T-cell (primary cell): ENCODE measurements around the gene CPNE4. TPM values are rescaled to one million over a fixed set of nuclear protein-coding genes. Genes with fewer than 3 reads are reported as not detected.

Experiments used
- ATAC-seq, 4 experiments: fragments of 200-7000 bp in 3 of 4; fragments of 150-1000 bp in 1 of 4; cut with Tn5 transposase; replicated peaks in 1 of 4; 1 replicate in 3 of 4; 2 replicates in 1 of 4; pipeline ENCODE4 v1.10.0; 2021; ENCODE audit warnings: moderate library complexity in 3 of 4, mild to moderate bottlenecking in 2 of 4, moderate number of reproducible peaks in 1 of 4
- CTCF ChIA-PET, 2 donors: fragments of 300-600 bp; sonication (Branson Sonifier 250); formaldehyde crosslinking; loops; one replicate each; lab custom pipeline; 2022; ENCODE audit warnings: antibody characterized with exemption in 2 of 2; lab: Charles Lee
- POLR2A ChIA-PET, 2 donors: fragments of 300-600 bp; sonication (Branson Sonifier 250); formaldehyde crosslinking; loops; one replicate each; lab custom pipeline; 2022; ENCODE audit warnings: antibody characterized with exemption in 2 of 2; lab: Charles Lee
- DNase-seq, 35 experiments: peaks; one replicate each; pipeline versions ENCODE4 v3.0.0 to v3.0.0-alpha.2; 2013 to 2023
- H3K27ac ChIP-seq: one replicate; pipeline ENCODE4 v1.5.1; 2013; ENCODE audit warnings: low read length
- H3K27me3 ChIP-seq, 2 experiments: replicated peaks in 1 of 2; 1 replicate in 1 of 2; 2 replicates in 1 of 2; pipeline versions ENCODE4 v1.6.1 to v1.7.0; 2013; ENCODE audit warnings: low read length in 1 of 2, mixed read lengths in 1 of 2; ENCODE audit not compliant: control insufficient read depth in 2 of 2, insufficient read depth in 2 of 2; ENCODE audit errors: extremely low read depth in 1 of 2
- H3K36me3 ChIP-seq, 2 donors: 1 replicate in 1 of 2; 2 replicates in 1 of 2; pipeline versions ENCODE4 v1.6.1 to v1.7.0; 2013; ENCODE audit warnings: low read length in 1 of 2; ENCODE audit not compliant: control insufficient read depth in 2 of 2, insufficient read depth in 1 of 2; ENCODE audit errors: extremely low read depth in 1 of 2
- H3K4me1 ChIP-seq, 2 experiments: 1 replicate in 1 of 2; 2 replicates in 1 of 2; pipeline versions ENCODE4 v1.6.1 to v1.7.0; 2013; ENCODE audit warnings: low read length in 2 of 2, mixed read lengths in 1 of 2; ENCODE audit not compliant: insufficient read depth in 2 of 2, control insufficient read depth in 1 of 2; ENCODE audit errors: extremely low read depth in 1 of 2
- H3K4me3 ChIP-seq, 2 donors: 1 replicate in 1 of 2; 2 replicates in 1 of 2; pipeline versions ENCODE4 v1.5.1 to v1.7.0; 2013; ENCODE audit warnings: mild to moderate bottlenecking in 2 of 2, low read length in 1 of 2, moderate library complexity in 1 of 2; ENCODE audit not compliant: control insufficient read depth in 1 of 2; ENCODE audit errors: extremely low read depth in 1 of 2
- H3K9me3 ChIP-seq: 2 replicates; pipeline ENCODE4 v1.7.0; 2013
- H3K27ac Mint-ChIP-seq, 2 donors: one replicate each; pipeline ENCODE4 v1.8.0; 2020 to 2021; ENCODE audit warnings: mild to moderate bottlenecking in 2 of 2, mixed read lengths in 2 of 2
- H3K27me3 Mint-ChIP-seq, 2 donors: one replicate each; pipeline ENCODE4 v1.8.0; 2021 to 2022; ENCODE audit warnings: mixed read lengths in 2 of 2
- H3K36me3 Mint-ChIP-seq: one replicate; pipeline ENCODE4 v1.8.0; 2021; ENCODE audit warnings: mixed read lengths
- H3K4me1 Mint-ChIP-seq, 3 donors: one replicate each; pipeline ENCODE4 v1.8.0; 2020 to 2022; ENCODE audit warnings: mixed read lengths in 3 of 3, mild to moderate bottlenecking in 1 of 3
- H3K4me3 Mint-ChIP-seq, 3 donors: one replicate each; pipeline ENCODE4 v1.8.0; 2020 to 2022; ENCODE audit warnings: mild to moderate bottlenecking in 3 of 3, mixed read lengths in 3 of 3, moderate library complexity in 3 of 3
- H3K9me3 Mint-ChIP-seq, 3 donors: one replicate each; pipeline ENCODE4 v1.8.0; 2020 to 2022; ENCODE audit warnings: mixed read lengths in 3 of 3
- WGBS: methylation state at CpG from one replicate; pipeline ENCODE4 v1.1.5; 2013; ENCODE audit warnings: missing lambda C conversion rate; ENCODE audit not compliant: insufficient coverage; 5-methylcytosine and 5-hydroxymethylcytosine counted together
- total RNA-seq, 35 experiments: library from RNA in 6 of 35; stranded (reverse) in 6 of 35; fragments of 120-200 nt in 1 of 35; gene quantifications; one replicate each; pipeline versions ENCODE4 v1.2.1 to v1.2.4 and lab custom pipeline; 2013 to 2026

CPNE4 gene
- total RNA-seq, 5 donors from 2014 or later (not counting 1 experiment from before 2014, with no cell fraction given): not detected

- WGBS: no CpG with 5 or more reads among the region's 4 CpGs
- no peak overlapping the region for H3K27ac ChIP-seq
- no peaks in the 10 kb centered on the region for H3K9me3 ChIP-seq
- H3K4me1 Mint-ChIP-seq: peaks cover 0 to 4% (median 0%) of the 10 kb centered on the region in 3 donors
- ATAC-seq (no peak), DNase-seq (no peak)
- no peaks in the 10 kb centered on the region for H3K9me3 Mint-ChIP-seq
- no peaks in the 10 kb centered on the region for H3K36me3 Mint-ChIP-seq
- no peak overlapping the region for H3K27ac Mint-ChIP-seq
- ChIA-PET POLR2A (no interaction called here), CTCF (no interaction called here)
- no peaks in the 10 kb centered on the region for H3K36me3 ChIP-seq
- no peak overlapping the region for H3K4me3 Mint-ChIP-seq
- H3K4me1 ChIP-seq: no peaks in the 10 kb centered on the region
- H3K4me3 ChIP-seq: no peak overlapping the region
- no peaks in the 10 kb centered on the region for H3K27me3 ChIP-seq
- H3K27me3 Mint-ChIP-seq: peaks cover 4 to 16% of the 10 kb centered on the region in 2 donors
These were observed 262.4 kb downstream of the CPNE4 start for GRCh38 chr3:131772269-131773026.

GRCh38 chr3:131762981-131763564 lies 271.7 kb downstream of the CPNE4 start:
- ATAC-seq (no peak), DNase-seq (no peak)
- peaks cover 0 to under 1% of the 10 kb centered on the region in 2 experiments for H3K27me3 ChIP-seq
- no peaks in the 10 kb centered on the region for H3K4me1 Mint-ChIP-seq
- WGBS: no CpG with 5 or more reads among the region's 4 CpGs
- CTCF ChIA-PET: interaction anchor here in 1 of 2 donors (0.9 kb wide), 1 partner anchor 33 kb away, joined by 3 read pairs; no protein-coding TSS in a partner anchor
- no peak overlapping the region for H3K4me3 ChIP-seq
- no peaks in the 10 kb centered on the region for H3K9me3 ChIP-seq
- peaks cover 0 to 6% (median 0%) of the 10 kb centered on the region in 3 donors for H3K9me3 Mint-ChIP-seq
- POLR2A ChIA-PET: no interaction called here
- H3K27ac ChIP-seq: no peak overlapping the region
- no peak overlapping the region for H3K4me3 Mint-ChIP-seq
- no peak overlapping the region for H3K27ac Mint-ChIP-seq
- H3K36me3 Mint-ChIP-seq: no peaks in the 10 kb centered on the region
- H3K4me1 ChIP-seq: no peaks in the 10 kb centered on the region
- H3K27me3 Mint-ChIP-seq: peaks cover 6 to 24% of the 10 kb centered on the region in 2 donors
- no peaks in the 10 kb centered on the region for H3K36me3 ChIP-seq

GRCh38 chr3:131756405-131756804 lies 278.4 kb downstream of the CPNE4 start:
- ATAC-seq (no peak), DNase-seq (no peak)
- Histone ChIP-seq H3K27me3 (peaks cover 0 to 11% of the 10 kb centered on the region in 2 experiments), H3K27ac (no peak overlapping the region), H3K4me1 (no peaks in the 10 kb centered on the region), H3K9me3 (no peaks in the 10 kb centered on the region), H3K4me3 (no peak overlapping the region), H3K36me3 (no peaks in the 10 kb centered on the region)
- H3K4me3 Mint-ChIP-seq: no peak overlapping the region
- H3K27ac Mint-ChIP-seq: no peak overlapping the region
- no peaks in the 10 kb centered on the region for H3K36me3 Mint-ChIP-seq
- H3K27me3 Mint-ChIP-seq: peaks cover 15 to 34% of the 10 kb centered on the region in 2 donors
- 74% methylated on average over 2 of the region's 2 CpGs for WGBS
- no peaks in the 10 kb centered on the region for H3K4me1 Mint-ChIP-seq
- ChIA-PET POLR2A (no interaction called here), CTCF (no interaction called here)
- H3K9me3 Mint-ChIP-seq: peaks cover 2 to 10% (median 5%) of the 10 kb centered on the region in 3 donors

- H3K27me3 Mint-ChIP-seq: peaks cover 19 to 28% of the 10 kb centered on the region in 2 donors
- Histone ChIP-seq H3K9me3 (no peaks in the 10 kb centered on the region), H3K4me3 (no peak overlapping the region), H3K27ac (no peak overlapping the region), H3K36me3 (no peaks in the 10 kb centered on the region), H3K27me3 (peaks cover 0 to 11% of the 10 kb centered on the region in 2 experiments), H3K4me1 (no peaks in the 10 kb centered on the region)
- CTCF ChIA-PET: no interaction called here
- no peak overlapping the region for H3K27ac Mint-ChIP-seq
- peaks cover 2 to 10% (median 5%) of the 10 kb centered on the region in 3 donors for H3K9me3 Mint-ChIP-seq
- ATAC-seq: no peak
- POLR2A ChIA-PET: no interaction called here
- DNase-seq: no peak
- no peak overlapping the region for H3K4me3 Mint-ChIP-seq
- H3K4me1 Mint-ChIP-seq: no peaks in the 10 kb centered on the region
- H3K36me3 Mint-ChIP-seq: no peaks in the 10 kb centered on the region
These were observed 279.4 kb downstream of the CPNE4 start for GRCh38 chr3:131755380-131755779.

GRCh38 chr3:131750256-131750655 lies 284.6 kb downstream of the CPNE4 start:
- CTCF ChIA-PET: no interaction called here

GRCh38 chr3:131749826-131750225 lies 285.0 kb downstream of the CPNE4 start:
- Histone ChIP-seq H3K9me3 (no peaks in the 10 kb centered on the region), H3K4me1 (no peaks in the 10 kb centered on the region), H3K27ac (no peak overlapping the region), H3K4me3 (no peak overlapping the region), H3K27me3 (peaks cover 0 to 5% of the 10 kb centered on the region in 2 experiments), H3K36me3 (no peaks in the 10 kb centered on the region)
- Mint-ChIP-seq H3K27ac (no peak overlapping the region), H3K9me3 (peaks cover 0 to 4% (median 0%) of the 10 kb centered on the region in 3 donors), H3K27me3 (peaks cover 12 to 20% of the 10 kb centered on the region in 2 donors), H3K4me3 (no peak overlapping the region), H3K4me1 (no peaks in the 10 kb centered on the region), H3K36me3 (no peaks in the 10 kb centered on the region)
- WGBS: no CpG with 5 or more reads among the region's 1 CpG
- ChIA-PET POLR2A (no interaction called here), CTCF (no interaction called here)
- DNase-seq (no peak), ATAC-seq (no peak)

More at GRCh38 chr3:131750256-131750655, 284.6 kb downstream of the CPNE4 start:
- ATAC-seq (no peak), DNase-seq (no peak)
- no peaks in the 10 kb centered on the region for H3K4me1 ChIP-seq
- no CpG with 5 or more reads among the region's 3 CpGs for whole genome bisulfite sequencing
- H3K9me3 ChIP-seq: no peaks in the 10 kb centered on the region
- H3K4me3 Mint-ChIP-seq: no peak overlapping the region
- no peak overlapping the region for H3K27ac ChIP-seq
- no peaks in the 10 kb centered on the region for H3K36me3 ChIP-seq
- H3K4me3 ChIP-seq: no peak overlapping the region
- H3K27me3 Mint-ChIP-seq: peaks cover 13 to 20% of the 10 kb centered on the region in 2 donors
- peaks cover 0 to 5% of the 10 kb centered on the region in 2 experiments for H3K27me3 ChIP-seq
- peaks cover 0 to 4% (median 0%) of the 10 kb centered on the region in 3 donors for H3K9me3 Mint-ChIP-seq
- POLR2A ChIA-PET: no interaction called here
- H3K36me3 Mint-ChIP-seq: no peaks in the 10 kb centered on the region
- no peaks in the 10 kb centered on the region for H3K4me1 Mint-ChIP-seq
- H3K27ac Mint-ChIP-seq: no peak overlapping the region
